ENCODE data around the gene LSM10.

The LSM10 gene

DNA sequence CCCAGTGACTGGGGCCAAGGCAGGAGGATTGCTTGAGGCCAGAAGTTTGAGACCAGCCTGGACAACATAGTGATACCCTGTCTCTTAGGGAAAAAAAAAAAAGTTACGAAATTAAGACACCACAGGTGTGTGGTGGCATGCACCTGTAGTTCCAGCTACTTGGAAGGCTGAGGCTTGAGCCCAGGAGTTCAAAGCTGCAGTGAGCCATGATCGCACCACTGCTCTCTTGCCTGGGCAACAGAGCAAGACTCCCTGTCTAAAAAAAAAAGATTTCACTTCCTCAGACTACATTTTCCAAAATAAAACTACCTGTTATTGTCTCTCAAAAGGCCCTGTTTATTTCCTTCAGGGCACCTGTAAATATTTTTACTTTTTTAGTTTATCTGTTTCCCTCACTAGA lies 7.3 kb downstream of the LSM10 start:
- Histone ChIP-seq H3F3A (ENCODE audit: low read depth) (no peaks in the 10 kb centered on the region), H2AFZ (ENCODE audit: low read length) (no peak overlapping the region), H3K4me2 (ENCODE audit: low read depth, low read length, poor library complexity, severe bottlenecking) (no peak overlapping the region), H3K36me3 (ENCODE audit: insufficient read depth, low read length) (no peaks in the 10 kb centered on the region; the same call in 1 of the 2 replicates), H3K27me3 (ENCODE audit: insufficient read depth, low read length, poor library complexity, severe bottlenecking) (no peaks in the 10 kb centered on the region), H3K9me2 (replicated peaks; ENCODE audit: low read depth, low read length) (no peaks in the 10 kb centered on the region), H3K79me2 (ENCODE audit: insufficient read depth, low read length) (peaks cover 7% of the 10 kb centered on the region; the same call in 1 of the 2 replicates), H3K4me1 (ENCODE audit: insufficient read depth, low read length, poor library complexity, severe bottlenecking) (peaks cover 11% of the 10 kb centered on the region), H3K4me3 (ENCODE audit: low read length, poor library complexity, severe bottlenecking) (no peak overlapping the region), H4K20me1 (ENCODE audit: insufficient read depth, low read length, poor library complexity, severe bottlenecking) (no peaks in the 10 kb centered on the region), H3K9ac (ENCODE audit: low read depth, low read length, poor library complexity, severe bottlenecking) (no peak overlapping the region), H3K9me3 (ENCODE audit: insufficient read depth, low read depth, low read length) (no peaks in the 10 kb centered on the region)
- no peak for TF ChIP-seq EZH2phosphoT487 (IDR thresholded peaks at IDR 0.05; ENCODE audit: borderline replicate concordance)
- TF ChIP-seq, protein P1, sequence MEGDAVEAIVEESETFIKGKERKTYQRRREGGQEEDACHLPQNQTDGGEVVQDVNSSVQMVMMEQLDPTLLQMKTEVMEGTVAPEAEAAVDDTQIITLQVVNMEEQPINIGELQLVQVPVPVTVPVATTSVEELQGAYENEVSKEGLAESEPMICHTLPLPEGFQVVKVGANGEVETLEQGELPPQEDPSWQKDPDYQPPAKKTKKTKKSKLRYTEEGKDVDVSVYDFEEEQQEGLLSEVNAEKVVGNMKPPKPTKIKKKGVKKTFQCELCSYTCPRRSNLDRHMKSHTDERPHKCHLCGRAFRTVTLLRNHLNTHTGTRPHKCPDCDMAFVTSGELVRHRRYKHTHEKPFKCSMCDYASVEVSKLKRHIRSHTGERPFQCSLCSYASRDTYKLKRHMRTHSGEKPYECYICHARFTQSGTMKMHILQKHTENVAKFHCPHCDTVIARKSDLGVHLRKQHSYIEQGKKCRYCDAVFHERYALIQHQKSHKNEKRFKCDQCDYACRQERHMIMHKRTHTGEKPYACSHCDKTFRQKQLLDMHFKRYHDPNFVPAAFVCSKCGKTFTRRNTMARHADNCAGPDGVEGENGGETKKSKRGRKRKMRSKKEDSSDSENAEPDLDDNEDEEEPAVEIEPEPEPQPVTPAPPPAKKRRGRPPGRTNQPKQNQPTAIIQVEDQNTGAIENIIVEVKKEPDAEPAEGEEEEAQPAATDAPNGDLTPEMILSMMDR (conservative IDR thresholded peaks at IDR 0.05; ENCODE audit: low read length) = no peak

- Histone ChIP-seq H3K9me2 (replicated peaks; ENCODE audit: low read depth, low read length) (no peaks in the 10 kb centered on the region), H2AFZ (ENCODE audit: low read length) (no peak overlapping the region), H4K20me1 (ENCODE audit: insufficient read depth, low read length, poor library complexity, severe bottlenecking) (no peaks in the 10 kb centered on the region), H3K9me3 (ENCODE audit: insufficient read depth, low read depth, low read length) (no peaks in the 10 kb centered on the region), H3K79me2 (ENCODE audit: insufficient read depth, low read length) (peaks cover 11% of the 10 kb centered on the region; the same call in 1 of the 2 replicates), H3K9ac (ENCODE audit: low read depth, low read length, poor library complexity, severe bottlenecking) (no peak overlapping the region), H3K27me3 (ENCODE audit: insufficient read depth, low read length, poor library complexity, severe bottlenecking) (no peaks in the 10 kb centered on the region), H3K4me1 (ENCODE audit: insufficient read depth, low read length, poor library complexity, severe bottlenecking) (peaks cover 11% of the 10 kb centered on the region), H3K36me3 (ENCODE audit: insufficient read depth, low read length) (no peaks in the 10 kb centered on the region; the same call in 1 of the 2 replicates), H3K4me2 (ENCODE audit: low read depth, low read length, poor library complexity, severe bottlenecking) (no peak overlapping the region), H3F3A (ENCODE audit: low read depth) (no peaks in the 10 kb centered on the region), H3K4me3 (ENCODE audit: low read length, poor library complexity, severe bottlenecking) (no peak overlapping the region)
- TF ChIP-seq, protein P1 (conservative IDR thresholded peaks at IDR 0.05; ENCODE audit: low read length) = no peak
Observed at GRCh38 chr1:36389999-36390398, 7.7 kb downstream of the LSM10 start.

DNA sequence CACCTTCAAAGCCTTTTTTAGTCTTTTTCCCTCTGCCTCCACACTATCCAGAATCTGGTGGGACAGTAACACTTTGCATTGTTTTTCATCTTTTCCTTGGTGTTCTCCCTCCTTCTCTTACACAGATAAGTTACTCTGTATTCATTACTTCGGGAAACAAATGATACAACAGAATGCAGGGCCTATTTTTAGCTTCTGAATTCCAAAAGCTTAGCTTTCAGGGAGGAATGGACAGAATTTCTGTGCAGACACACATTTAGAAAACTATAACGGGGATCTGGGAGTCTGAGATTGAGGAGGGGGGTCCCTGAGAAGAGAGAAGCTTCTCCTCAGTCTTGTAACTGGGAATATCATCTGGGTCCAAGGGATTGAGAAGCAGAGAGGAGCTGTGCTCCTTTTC lies 8.4 kb downstream of the LSM10 start:
- Histone ChIP-seq H3K9me3 (ENCODE audit: insufficient read depth, low read depth, low read length) (no peaks in the 10 kb centered on the region), H3F3A (ENCODE audit: low read depth) (peaks cover 3% of the 10 kb centered on the region; the same call in 1 of the 2 replicates), H3K4me1 (ENCODE audit: insufficient read depth, low read length, poor library complexity, severe bottlenecking) (peaks cover 16% of the 10 kb centered on the region), H3K27me3 (ENCODE audit: insufficient read depth, low read length, poor library complexity, severe bottlenecking) (no peaks in the 10 kb centered on the region), H3K79me2 (ENCODE audit: insufficient read depth, low read length) (peaks cover 17% of the 10 kb centered on the region), H3K9me2 (replicated peaks; ENCODE audit: low read depth, low read length) (no peaks in the 10 kb centered on the region), H4K20me1 (ENCODE audit: insufficient read depth, low read length, poor library complexity, severe bottlenecking) (no peaks in the 10 kb centered on the region), H2AFZ (ENCODE audit: low read length) (no peak overlapping the region), H3K9ac (ENCODE audit: low read depth, low read length, poor library complexity, severe bottlenecking) (no peak overlapping the region), H3K4me3 (ENCODE audit: low read length, poor library complexity, severe bottlenecking) (no peak overlapping the region), H3K4me2 (ENCODE audit: low read depth, low read length, poor library complexity, severe bottlenecking) (no peak overlapping the region), H3K36me3 (ENCODE audit: insufficient read depth, low read length) (no peaks in the 10 kb centered on the region; the same call in 1 of the 2 replicates)
- TF ChIP-seq EZH2phosphoT487 (IDR thresholded peaks at IDR 0.05; ENCODE audit: borderline replicate concordance) = no peak
- TF ChIP-seq, protein P1 (conservative IDR thresholded peaks at IDR 0.05; ENCODE audit: low read length) = no peak

All from Loucy (cell line).